SK-N-SH (cell line): Measurements from ENCODE around the gene NFE2.

ENCODE experiments used
- CHD2 ChIP-seq: fragments of 150-350 bp; IDR thresholded peaks from 2 replicates; pipeline ENCODE4 v1.6.1; 2018; ENCODE audit warnings: low read length; ENCODE audit not compliant: partially characterized antibody
- CTCF ChIP-seq: fragments of 200-600 bp; sonication (generic); IDR thresholded peaks from 2 replicates; pipeline ENCODE4 v1.6.1; 2017; ENCODE audit warnings: antibody characterized with exemption, mild to moderate bottlenecking, moderate library complexity
- EP300 ChIP-seq, 2 experiments: IDR thresholded peaks; 2 replicates each; pipeline versions ENCODE4 v1.4.0 to v1.6.1; 2012; ENCODE audit warnings: borderline replicate concordance in 1 of 2, low read depth in 1 of 2, low read length in 1 of 2
- EZH2phosphoT487 ChIP-seq: fragments of 200-600 bp; sonication (generic); IDR thresholded peaks from 2 replicates; pipeline ENCODE4 v1.6.1; 2017; ENCODE audit warnings: low read depth, mixed run types, mild to moderate bottlenecking, antibody characterized with exemption, moderate library complexity, borderline replicate concordance
- MAX ChIP-seq: IDR thresholded peaks from 2 replicates; pipeline ENCODE4 v1.4.0; 2012; ENCODE audit warnings: low read depth
- MEF2A ChIP-seq: IDR thresholded peaks from 2 replicates; pipeline ENCODE4 v1.4.0; 2012; ENCODE audit warnings: low read depth, borderline replicate concordance
- NRF1 ChIP-seq: IDR thresholded peaks from 2 replicates; pipeline ENCODE4 v1.6.1; 2012; ENCODE audit warnings: low read depth, mild to moderate bottlenecking, low read length
- RCOR1 ChIP-seq: fragments of 150-350 bp; IDR thresholded peaks from 2 replicates; pipeline ENCODE4 v1.6.1; 2017; ENCODE audit warnings: antibody characterized with exemption, low read length
- SIN3A ChIP-seq: IDR thresholded peaks from 2 replicates; pipeline ENCODE4 v1.6.1; 2012; ENCODE audit warnings: low read depth, mild to moderate bottlenecking, low read length, moderate library complexity, borderline replicate concordance
- SMC3 ChIP-seq: IDR thresholded peaks from 2 replicates; pipeline ENCODE4 v1.6.1; 2012; ENCODE audit warnings: low read depth, low read length, improper control_type of control experiment
- TEAD4 ChIP-seq: IDR thresholded peaks from 2 replicates; pipeline ENCODE4 v1.4.0; 2012; ENCODE audit warnings: mild to moderate bottlenecking, borderline replicate concordance; ENCODE audit not compliant: insufficient read depth
- YY1 ChIP-seq: IDR thresholded peaks from 2 replicates; pipeline ENCODE4 v1.4.0; 2012; ENCODE audit warnings: low read depth, mild to moderate bottlenecking

- no peak for TF ChIP-seq EZH2phosphoT487
- no peak for TF ChIP-seq CTCF
- TF ChIP-seq SMC3: no peak
- TF ChIP-seq NRF1: no peak
- no peak for TF ChIP-seq SIN3A
- no peak for TF ChIP-seq CHD2
- TF ChIP-seq YY1: no peak
- TF ChIP-seq EP300 (IDR thresholded peaks at IDR 0.05; ENCODE audit: borderline replicate concordance in 1 of 2, low read depth in 1 of 2, low read length in 1 of 2): no peak
- TF ChIP-seq RCOR1: no peak
- TF ChIP-seq TEAD4: no peak
- TF ChIP-seq MEF2A: no peak
- no peak for TF ChIP-seq MAX
Measured at GRCh38 chr12:54294953-54295566, 5.8 kb downstream of the NFE2 start.
